ENCODE measurements around the gene GBF1. TPM values are rescaled to one million over a fixed set of nuclear protein-coding genes. Genes with fewer than 3 reads are reported as not detected.

Gene GBF1
- total RNA-seq, 1 experiment from 2014 or later: 23.7 TPM

DNA sequence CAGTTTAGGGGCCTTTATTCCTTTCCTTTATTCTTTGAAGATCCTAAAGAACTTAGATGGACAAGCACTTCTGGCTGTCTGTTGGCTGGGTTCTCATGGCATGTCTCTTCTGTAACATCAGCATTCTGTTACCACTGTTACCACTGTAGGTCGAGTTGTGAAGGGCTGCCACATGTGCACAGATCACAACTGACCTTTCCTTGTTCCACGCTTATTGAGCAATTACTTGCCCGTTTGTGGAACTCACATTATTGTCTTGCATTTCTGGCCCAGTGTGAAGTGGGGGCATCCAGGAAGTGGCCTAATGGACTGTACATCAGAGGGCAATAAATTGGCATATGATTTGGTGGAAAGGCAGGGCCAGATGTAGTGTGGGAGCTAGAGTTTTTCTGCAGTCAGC lies 23.7 kb downstream of the GBF1 start:
- no peak overlapping the region for H2BK5ac ChIP-seq (ENCODE audit: insufficient read length, low read length)
- no peaks in the 10 kb centered on the region for H3K23me2 ChIP-seq (ENCODE audit: insufficient read length, low read depth, low read length, poor library complexity, severe bottlenecking)
- H3K4me2 ChIP-seq (ENCODE audit: insufficient read depth, insufficient read length, low read length): no peak overlapping the region
- Mint-ChIP-seq H3K27me3 (ENCODE audit: low read depth) (no peaks in the 10 kb centered on the region), H3K36me3 (ENCODE audit: insufficient read depth in 1 of 3, low read depth in 3 of 3) (no peaks in the 10 kb centered on the region), H3K4me3 (no peak overlapping the region), H3K9me3 (no peaks in the 10 kb centered on the region), H3K4me1 (peaks cover under 1 to 4% of the 10 kb centered on the region in 2 experiments; a peak in 2 of 4 replicates), H3K27ac (no peak overlapping the region)
- H3K4me1 ChIP-seq (ENCODE audit: insufficient read depth, low read length): no peaks in the 10 kb centered on the region
- H2BK12ac ChIP-seq (ENCODE audit: insufficient read length, low read depth, low read length): no peak overlapping the region
- DNase-seq: no peak
- no peak overlapping the region for H3K9ac ChIP-seq (ENCODE audit: extremely low read depth, insufficient read length, low read length)
- no peak overlapping the region for H4K8ac ChIP-seq (replicated peaks; ENCODE audit: insufficient read length, low read depth, low read length)
- no CpG with 5 or more reads among the region's 3 CpGs for WGBS (ENCODE audit: extremely low coverage, insufficient read length, low lambda C conversion rate)
- no peaks in the 10 kb centered on the region for H3K79me2 ChIP-seq (ENCODE audit: insufficient read depth, low read length)
- TF ChIP-seq, protein P1, sequence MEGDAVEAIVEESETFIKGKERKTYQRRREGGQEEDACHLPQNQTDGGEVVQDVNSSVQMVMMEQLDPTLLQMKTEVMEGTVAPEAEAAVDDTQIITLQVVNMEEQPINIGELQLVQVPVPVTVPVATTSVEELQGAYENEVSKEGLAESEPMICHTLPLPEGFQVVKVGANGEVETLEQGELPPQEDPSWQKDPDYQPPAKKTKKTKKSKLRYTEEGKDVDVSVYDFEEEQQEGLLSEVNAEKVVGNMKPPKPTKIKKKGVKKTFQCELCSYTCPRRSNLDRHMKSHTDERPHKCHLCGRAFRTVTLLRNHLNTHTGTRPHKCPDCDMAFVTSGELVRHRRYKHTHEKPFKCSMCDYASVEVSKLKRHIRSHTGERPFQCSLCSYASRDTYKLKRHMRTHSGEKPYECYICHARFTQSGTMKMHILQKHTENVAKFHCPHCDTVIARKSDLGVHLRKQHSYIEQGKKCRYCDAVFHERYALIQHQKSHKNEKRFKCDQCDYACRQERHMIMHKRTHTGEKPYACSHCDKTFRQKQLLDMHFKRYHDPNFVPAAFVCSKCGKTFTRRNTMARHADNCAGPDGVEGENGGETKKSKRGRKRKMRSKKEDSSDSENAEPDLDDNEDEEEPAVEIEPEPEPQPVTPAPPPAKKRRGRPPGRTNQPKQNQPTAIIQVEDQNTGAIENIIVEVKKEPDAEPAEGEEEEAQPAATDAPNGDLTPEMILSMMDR (conservative IDR thresholded peaks at IDR 0.05): no peak
- no peak overlapping the region for H3T11ph ChIP-seq (ENCODE audit: low read length)
- no peak overlapping the region for H3K18ac ChIP-seq (ENCODE audit: insufficient read length, low read depth, low read length)
- no peak overlapping the region for H4K91ac ChIP-seq (ENCODE audit: insufficient read length, low read depth, low read length)
- no peak overlapping the region for H3K23ac ChIP-seq (ENCODE audit: insufficient read length, low read depth, low read length)
- no peaks in the 10 kb centered on the region for H3K9me3 ChIP-seq (ENCODE audit: control insufficient read depth, low read depth, low read length)
- H3K27me3 ChIP-seq (ENCODE audit: insufficient read depth, low read length): no peaks in the 10 kb centered on the region
- H3K79me1 ChIP-seq (ENCODE audit: insufficient read depth, low read depth, low read length, poor library complexity, severe bottlenecking): peaks cover 5% of the 10 kb centered on the region
- no peak overlapping the region for H3K4ac ChIP-seq (ENCODE audit: low read depth, low read length)
- no peak overlapping the region for H2BK120ac ChIP-seq (ENCODE audit: low read depth, low read length, poor library complexity, severe bottlenecking)
- no peaks in the 10 kb centered on the region for H4K20me1 ChIP-seq (ENCODE audit: control insufficient read depth, insufficient read depth, insufficient read length)
- H2BK15ac ChIP-seq (ENCODE audit: low read depth, low read length): no peak overlapping the region
- no peak overlapping the region for H2AFZ ChIP-seq (ENCODE audit: low read length)
- no peak overlapping the region for H2AK5ac ChIP-seq (ENCODE audit: insufficient read length, low read length)
- H3K56ac ChIP-seq (ENCODE audit: insufficient read length, low read depth, low read length): no peak overlapping the region
- no peak overlapping the region for H3K27ac ChIP-seq (ENCODE audit: insufficient read length, low read depth, low read length)
- no peak overlapping the region for H4K5ac ChIP-seq (ENCODE audit: insufficient read length, low read depth, low read length)
- H3K14ac ChIP-seq (ENCODE audit: insufficient read depth, low read length): no peak overlapping the region
- no peak overlapping the region for H2BK20ac ChIP-seq (ENCODE audit: low read depth, low read length, poor library complexity, severe bottlenecking)
